Hippocampal formation (tissue), 2 donors: ENCODE measurements around the gene CORO6.
A peak's percentile ranks its signal among the peaks of the same experiment; 100 is the strongest.

ENCODE experiments used
- DNase-seq, 2 donors: peaks; one replicate each; lab custom pipeline; 2025; lab: John Stamatoyannopoulos, UW

CORO6 gene

DNA sequence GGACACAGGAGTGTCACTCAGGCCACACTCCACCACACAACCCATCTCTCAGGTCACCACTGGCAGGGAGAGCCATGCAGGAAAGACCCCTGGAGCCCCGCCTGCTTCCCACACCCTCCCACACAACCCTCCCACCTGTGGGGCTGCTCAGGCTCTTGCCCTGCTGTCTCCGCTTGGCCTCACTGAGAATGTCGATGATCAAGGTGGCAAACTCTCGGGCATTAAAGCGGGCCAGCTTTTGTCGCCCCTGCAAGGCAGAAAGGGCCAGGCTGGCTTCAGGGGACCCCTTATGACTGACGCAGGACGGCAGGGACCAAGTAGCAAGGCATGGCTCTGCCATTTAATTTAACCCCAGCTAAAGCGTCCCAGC is 45.7 kb downstream of the CORO6 start:
- no peak for DNase-seq

DNA sequence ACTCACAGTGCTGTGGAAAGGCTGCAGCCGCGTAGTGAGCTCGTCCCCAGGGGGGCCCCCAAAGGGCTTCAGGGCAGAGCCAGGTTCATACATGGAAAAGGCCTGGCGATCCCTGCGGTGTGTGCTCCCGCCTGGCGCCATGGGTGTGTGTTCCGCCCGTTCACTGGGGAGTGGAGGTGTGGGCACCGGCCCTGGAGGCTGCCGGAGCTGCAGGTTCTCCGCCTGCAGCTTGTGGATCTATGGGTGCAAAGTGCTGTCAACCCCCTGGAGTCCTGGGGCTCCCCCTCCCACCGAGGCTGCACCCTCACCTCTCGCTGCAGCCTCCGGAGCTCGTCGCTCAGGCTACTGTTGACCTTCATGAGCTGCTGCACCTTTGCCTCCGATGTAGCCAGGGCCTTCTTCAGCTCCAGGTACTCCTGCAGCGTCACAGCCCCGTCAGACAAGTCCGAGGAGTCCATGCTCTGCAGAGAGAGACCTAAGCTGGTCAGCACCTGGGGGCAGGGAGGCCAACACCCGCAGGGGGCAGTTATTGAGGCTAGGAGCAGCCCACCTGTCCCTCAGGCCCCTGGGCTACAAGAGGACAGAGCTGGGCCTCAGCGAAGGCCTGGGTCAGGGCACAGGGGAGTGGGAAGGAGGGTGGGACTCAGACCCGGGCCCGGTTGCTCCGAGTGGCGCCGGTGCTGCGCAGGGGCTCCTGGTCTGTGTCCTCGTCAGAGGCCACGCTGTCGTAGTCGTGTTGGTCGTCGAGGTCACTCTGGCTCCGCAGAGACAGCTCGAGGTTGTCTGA is 46.3 kb downstream of the CORO6 start:
- no peak for DNase-seq

DNA sequence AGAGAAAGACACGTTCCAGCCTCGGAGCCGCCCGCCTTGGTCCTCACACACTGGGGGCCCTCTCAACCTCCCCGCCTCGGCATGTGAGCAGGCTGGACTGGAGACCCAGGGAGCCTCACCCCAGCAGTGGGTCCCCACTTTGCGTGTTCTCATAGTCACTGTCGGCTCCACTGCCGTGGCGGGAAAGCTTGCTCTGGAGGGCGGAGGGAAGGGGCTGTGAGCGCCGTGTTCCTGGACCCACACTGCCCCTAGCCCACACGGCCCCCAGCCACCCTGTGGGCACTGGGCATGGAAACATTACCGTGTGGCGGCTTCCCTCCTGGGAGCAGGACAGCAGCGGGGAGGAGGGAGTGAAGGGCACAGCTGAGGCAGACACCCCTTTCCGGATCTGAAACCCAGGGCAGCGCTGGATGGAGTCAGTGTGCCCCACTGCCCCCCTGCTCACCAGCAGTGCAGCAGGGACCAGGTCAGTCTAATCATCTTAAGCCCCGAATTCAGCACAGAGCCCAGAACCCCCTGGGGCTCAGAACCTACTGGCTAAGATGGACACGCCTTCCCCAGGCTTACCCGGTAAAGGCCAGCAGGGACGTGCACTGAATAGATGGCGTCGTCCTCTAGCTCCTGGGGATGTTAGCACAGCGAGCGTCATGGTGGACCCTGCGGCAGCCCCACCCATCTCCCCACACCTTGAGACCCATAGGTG is 47.0 kb downstream of the CORO6 start:
- DNase-seq = no peak

DNA sequence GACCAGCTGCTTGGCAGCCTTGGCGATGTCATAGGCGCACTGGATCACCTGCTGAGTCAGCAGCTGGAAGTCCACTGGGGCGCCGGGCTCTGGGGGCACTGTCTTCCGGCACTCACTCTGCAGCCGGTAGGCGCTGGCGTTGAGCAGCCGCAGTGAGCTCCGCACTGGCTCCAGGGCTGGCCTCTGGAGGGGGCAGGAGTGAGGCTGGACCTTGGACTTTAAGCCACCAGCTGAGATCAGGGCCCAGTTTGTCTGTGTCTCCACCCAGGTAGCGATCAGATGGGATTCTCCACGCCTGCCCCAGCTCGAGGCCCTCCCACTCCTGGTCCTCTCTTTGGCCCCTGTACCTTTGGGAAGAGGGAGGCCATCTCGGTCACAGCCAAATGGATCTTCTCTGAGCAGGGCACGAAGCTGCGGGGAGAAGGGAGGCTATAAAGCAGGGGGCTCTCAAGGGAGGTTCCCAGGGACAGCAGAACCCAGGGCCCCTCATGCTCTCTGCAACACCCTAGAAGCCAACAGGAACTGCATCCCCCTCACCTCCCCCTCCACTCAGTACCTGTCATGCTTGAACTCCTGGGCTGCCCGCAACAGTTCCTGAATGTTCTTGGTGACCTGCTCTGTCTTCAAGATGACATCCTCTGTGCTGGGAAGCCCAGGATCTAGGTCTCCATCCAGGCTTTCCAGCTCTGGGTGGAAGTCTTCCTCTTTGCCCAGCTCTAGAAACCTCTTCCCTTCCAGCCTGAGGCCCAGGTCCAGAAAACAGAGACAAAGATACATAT is 47.8 kb downstream of the CORO6 start:
- DNase-seq = no peak

DNA sequence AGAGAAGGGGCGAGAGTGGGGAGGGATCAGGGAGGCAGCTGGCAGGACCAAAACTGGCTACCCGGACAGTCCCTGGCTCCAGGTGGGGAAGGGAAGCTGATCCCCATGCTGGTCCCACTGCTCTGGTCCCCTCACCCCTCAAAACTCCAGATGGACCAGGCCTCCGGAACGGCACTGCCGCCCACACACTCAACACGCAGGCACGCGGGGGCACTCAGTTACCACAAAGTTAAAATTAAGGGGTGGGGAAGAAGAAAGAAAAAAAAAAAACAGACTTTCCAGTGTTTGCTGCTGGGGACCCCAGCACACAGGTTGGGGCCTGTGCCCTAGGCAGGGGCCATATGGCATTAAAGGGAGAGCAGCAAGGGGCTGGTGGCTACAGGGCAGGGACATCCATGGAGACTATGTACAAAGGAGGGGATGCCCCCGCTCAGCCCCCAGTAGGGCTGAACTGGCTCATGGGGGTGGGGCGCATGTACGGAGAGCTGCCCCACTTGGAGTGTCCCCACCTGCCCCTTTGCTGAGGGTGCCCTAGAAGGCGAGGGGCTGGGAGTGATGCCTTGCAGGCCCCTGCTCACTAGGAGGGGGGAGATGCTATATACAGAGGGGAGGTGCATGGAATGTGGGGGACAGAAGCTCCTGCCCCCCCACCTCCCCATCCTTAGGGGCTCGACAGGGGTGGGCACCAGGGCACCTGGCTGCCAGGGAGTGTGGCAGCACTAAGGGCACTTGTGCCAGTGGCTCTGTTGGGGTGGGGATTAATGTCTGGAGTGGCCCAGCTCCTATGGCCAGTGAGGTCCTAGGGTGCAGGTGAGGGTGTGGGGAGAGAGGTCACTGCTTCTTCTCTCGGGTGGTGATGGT is 48.6 kb downstream of the CORO6 start:
- DNase-seq = no peak

DNA sequence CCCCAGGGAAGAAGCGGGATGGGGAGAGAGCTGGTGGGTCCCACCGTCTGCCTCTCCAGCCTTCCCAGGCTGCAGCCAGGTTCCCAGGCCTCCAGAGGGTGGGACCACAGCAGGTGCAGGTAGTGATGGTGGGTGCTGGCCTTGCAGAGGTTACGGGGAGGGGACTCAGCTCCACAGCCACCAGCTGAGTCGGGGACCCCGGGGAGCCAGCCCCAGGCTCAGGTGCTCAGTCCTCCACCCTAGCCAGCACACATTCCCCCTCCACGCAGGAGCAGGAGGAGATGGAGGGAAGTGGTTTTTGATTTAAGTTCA is 49.2 kb downstream of the CORO6 start:
- no peak for DNase-seq

DNA sequence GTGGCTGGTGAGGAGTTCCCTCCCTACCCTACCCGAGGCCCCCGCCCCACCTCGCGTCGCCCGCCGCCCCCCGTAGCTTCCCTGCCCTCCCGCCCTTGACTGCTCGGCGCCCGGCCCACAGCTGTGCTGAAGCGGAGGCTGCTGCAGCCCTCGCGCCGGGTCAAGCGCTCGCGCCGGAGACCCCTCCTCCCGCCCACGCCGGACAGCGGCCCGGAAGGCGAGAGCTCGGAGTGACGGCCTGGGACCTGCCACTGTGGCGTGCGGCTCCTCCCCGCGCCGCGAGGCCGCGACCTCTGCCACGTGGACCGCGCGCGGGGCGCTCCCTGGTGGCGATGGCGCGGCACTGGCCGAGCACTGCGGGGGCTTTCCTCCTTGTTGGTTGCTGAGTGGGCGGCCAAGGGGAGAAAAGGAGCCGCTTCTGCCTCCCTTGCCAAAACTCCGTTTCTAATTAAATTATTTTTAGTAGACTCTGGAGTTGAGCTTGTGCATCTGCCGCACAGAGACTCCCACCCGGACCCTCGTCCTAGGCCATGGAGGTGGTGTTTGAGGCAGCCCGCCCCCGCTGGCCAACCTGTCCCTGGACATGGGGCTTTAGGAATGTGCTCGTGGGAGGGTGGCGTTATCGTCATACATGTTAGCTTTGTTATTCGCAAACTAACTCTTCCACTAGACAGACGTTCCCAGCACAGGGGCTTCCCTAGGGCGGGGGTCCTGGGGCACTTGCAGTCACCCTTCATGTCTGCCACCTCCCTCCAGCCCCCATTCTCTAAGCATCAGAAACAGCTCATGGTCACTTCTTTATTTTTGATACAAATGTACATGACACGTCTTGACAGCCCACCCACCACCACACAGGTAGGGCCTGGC is 49.8 kb downstream of the CORO6 start:
- DNase-seq = peak in 1 of 2 donors; percentile 52

DNA sequence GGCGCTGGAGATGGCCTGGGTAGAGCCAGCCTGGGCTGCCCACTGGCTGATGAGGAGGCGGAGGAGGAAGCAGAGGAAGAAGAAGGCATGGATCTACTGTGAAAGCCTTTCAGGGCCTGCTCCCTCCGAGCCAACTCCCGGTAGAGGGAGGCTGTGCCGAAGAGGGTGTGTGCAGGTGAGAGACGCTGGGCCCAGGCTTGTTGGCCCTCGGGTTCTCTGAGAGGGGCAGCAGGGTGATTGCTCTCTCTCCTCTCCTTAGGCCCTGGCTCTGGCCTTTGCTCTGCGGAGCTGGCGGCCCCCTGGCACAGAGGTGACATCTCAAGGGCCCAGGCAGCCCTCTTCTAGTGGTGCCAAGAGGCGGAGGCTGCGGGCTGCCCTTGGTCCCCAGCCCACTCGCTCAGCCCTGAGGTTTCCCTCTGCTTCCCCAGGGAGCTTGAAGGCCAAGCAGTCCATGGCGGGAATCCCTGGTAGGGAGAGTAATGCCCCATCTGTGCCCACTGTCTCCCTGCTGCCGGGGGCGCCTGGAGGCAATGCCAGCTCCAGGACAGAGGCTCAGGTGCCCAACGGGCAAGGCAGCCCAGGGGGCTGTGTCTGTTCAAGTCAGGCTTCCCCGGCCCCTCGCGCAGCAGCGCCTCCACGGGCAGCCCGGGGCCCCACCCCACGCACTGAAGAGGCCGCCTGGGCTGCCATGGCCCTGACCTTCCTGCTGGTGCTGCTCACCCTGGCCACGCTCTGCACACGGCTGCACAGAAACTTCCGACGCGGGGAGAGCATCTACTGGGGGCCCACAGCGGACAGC is 50.6 kb downstream of the CORO6 start:
- DNase-seq = no peak

DNA sequence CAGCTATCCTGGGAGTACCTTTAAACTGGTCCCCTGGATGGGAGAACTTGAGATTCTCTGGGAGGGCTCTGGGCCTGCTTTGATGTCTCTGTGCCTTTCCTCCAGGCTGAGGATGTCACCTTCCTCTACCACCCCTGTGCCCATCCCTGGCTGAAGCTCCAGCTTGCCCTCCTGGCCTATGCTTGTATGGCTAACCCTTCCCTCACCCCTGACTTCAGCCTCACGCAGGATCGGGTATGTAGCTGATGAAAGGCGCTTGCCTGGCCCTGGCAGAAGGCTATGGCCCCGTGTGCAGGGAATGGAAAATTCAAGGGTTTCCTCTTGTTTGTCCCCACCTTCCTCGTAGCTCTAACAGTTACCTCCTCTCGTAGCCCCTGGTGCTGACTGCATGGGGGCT is 51.2 kb downstream of the CORO6 start:
- DNase-seq = no peak

DNA sequence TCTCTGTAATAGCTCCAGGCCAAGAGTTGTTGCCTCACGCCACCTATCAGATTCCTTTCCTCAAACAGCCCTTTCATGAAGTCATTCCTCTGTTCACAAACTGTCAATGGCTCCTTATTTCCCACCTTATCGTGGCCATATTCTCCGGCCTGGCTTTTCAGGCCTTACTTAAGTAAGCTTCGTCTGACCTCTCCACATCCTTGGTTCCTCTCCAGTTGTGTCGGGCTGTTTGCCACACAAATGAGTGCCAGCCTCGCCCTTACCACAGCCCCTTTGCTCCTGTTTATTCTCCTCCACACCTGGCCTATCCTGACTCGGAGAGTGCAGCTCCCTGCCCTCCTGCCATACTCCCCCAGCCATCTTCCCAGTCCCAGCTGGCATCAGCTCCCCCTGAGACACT is 52.2 kb downstream of the CORO6 start:
- DNase-seq = no peak

DNA sequence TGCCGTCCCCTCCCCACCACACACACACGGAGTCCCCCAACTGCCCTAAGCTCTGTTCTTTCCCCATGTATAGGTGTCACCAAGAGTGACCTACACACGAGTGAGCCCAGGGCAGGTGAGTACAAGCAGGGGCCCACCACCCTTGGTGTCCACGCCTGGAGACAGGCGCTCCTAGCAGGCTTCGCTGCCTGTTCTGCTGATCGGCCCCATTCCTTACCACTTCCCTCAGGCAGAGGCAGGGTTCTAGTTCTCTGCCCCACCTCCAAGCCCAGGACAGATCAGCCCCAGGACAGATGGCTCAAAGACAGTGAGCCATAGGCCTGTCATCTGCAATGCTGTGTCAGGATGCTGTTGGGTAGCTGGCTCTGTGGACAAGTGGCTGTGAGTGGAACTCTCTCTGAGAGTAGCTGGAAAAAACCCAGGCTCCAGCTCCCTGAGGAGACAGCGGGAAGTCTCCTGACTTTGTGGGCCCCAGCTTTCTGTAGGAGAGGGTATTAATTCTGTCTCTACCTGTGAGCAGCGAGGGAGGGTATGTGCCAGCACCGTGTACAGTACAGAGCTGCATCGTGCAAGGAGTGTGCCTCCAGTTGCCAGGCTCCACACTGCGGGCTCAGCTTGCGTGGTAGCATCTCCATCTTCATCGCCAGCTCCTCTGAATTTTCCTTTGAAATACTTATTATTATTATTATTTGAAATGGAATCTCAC is 53.3 kb downstream of the CORO6 start:
- DNase-seq = no peak

DNA sequence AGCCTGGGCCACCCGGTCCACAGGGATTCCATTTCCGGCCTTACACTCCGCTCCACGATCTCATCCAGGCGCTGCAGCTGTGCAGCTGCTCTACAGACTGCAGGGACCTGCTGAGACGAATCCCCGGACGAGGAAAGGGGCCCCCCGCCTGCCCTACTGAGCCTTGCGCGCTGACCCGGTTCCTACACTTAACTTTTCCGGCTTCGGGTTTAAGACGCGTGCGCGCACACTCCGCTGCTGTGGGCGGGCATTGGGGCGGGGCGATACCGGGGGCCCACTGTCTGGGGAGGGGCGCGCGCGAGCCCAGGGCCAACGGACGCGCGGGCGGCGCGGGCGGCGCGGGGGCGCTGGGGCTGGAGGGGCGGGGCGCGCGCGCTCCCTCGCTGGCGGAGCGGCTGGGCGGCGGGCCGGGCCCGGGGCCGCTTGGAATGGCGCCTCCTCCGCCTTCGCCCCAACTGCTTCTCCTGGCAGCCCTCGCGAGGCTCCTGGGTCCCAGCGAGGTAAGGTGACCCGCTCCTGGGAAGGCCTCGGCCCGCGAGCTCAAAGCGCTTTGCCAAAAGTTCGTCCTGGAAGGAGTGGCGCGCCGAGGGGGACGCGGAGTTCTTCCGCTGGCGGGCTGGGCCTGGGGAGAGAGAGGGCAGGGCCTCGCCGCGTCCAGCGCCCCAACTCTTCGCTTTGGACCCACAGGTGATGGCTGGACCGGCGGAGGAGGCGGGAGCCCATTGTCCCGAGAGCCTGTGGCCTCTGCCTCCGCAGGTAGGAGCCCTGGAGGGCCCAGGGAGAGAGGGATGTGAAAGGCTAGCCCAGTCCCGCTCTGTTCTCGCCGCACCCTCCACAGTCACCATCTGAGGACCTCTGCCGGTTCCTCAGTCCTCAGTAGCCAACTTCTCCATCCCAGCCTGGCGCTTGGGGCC is 54.1 kb downstream of the CORO6 start, which contains the start of gene TP53I13:
Gene TP53I13 (plus strand): TSS at position 371 of the 914 bp plus-strand sequence. CDS start 58 bp downstream, at position 429.
- peak; percentile 64 to 81 for DNase-seq

DNA sequence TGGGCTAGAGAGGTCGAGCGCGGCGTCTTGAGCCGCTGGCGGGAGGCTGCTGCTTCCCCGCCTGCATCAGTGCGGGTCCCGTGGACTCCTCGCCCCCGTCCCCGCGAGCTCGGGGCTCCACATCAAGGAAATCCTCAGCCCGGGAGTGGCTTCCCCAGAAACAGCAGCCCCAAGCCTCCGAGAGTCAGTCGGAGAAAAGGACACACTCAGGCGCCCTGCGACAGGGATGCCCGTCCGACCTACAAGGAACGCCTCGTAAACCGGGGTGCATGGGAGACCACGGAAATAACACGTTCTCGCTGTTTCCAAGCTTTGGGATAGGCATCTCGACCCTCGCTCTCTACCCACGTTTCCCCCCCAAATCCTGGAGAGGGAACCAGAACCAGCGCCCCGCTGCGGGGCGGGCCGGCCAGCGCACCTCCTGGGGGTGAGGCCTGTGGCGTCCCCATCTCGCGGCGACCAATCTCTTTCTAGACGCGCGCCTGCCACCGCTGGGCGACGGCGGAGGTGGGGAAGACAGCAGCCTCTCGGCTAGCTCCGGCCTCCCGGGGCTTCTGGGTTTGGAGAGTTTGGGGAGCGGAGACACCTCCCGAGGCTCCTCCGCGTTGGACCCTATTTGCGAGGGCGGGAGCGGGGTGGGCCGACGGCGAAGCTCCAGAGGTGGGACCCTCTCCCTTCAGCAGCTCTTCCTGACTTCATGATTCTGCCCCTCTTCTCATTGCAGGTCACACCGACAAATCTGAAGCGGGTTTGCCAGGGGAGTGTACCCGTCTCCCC is 55.0 kb downstream of the CORO6 start:
- DNase-seq = peak; percentile 46 to 51

DNA sequence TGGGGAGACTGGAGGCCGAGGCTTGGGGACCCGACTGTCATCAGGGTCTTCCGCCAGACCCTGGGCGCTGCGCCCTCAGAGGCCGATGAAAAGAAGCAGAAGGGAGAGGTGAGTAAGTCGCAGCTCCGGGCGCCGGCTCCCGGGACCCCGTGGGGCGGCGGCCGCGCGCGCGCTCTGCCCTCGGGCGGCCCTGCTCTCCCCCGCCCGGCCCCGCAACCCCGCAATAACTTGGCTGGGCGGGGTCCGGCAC is 55.5 kb downstream of the CORO6 start:
- no peak for DNase-seq

DNA sequence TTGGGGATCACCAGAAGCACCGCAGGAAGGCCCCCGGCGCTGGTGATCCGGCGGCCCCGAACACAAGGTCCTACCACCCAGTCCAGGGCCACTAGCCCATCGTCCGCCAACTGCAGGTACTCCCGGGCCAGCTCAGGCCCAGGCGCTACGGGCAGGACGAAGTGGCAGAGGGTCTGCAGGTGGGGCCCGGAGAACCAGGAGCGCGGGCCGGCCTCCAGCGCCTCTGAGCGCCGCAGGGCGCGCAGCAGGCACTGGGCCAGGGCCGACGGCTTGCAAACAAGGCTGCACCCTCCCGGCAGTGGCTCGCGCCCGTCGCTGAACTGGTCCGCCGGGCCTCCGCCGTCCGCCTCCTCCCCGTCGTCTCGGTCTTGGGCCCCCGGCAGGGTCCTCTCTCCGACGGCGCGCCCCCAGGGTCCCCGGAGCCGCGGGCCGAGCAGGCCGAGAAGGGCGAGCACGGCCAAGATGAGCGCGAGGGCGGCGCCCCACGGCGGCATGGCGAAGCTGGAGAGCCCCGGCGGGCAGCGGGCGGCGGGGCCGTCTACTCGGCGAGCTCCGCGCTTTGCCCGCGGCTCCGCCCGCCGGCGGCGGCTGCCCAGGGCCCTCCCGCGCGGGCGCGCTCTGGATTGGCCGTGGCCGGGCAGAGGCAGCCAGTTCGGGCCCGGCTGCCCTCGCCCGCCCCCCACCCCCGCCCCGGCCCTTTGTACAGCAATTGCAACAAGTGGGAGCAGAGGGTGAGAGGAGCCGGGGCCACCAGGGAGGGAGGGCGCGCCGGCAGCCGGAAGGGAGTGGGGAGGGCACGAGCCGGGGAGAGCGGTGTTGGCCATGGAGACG is 56.0 kb downstream of the CORO6 start, which contains the start of gene ABHD15:
Gene ABHD15 (minus strand): TSS at position 565 of the 831 bp plus-strand sequence. CDS start 71 bp downstream, at position 494.
- DNase-seq = peak; percentile 50 to 66

DNA sequence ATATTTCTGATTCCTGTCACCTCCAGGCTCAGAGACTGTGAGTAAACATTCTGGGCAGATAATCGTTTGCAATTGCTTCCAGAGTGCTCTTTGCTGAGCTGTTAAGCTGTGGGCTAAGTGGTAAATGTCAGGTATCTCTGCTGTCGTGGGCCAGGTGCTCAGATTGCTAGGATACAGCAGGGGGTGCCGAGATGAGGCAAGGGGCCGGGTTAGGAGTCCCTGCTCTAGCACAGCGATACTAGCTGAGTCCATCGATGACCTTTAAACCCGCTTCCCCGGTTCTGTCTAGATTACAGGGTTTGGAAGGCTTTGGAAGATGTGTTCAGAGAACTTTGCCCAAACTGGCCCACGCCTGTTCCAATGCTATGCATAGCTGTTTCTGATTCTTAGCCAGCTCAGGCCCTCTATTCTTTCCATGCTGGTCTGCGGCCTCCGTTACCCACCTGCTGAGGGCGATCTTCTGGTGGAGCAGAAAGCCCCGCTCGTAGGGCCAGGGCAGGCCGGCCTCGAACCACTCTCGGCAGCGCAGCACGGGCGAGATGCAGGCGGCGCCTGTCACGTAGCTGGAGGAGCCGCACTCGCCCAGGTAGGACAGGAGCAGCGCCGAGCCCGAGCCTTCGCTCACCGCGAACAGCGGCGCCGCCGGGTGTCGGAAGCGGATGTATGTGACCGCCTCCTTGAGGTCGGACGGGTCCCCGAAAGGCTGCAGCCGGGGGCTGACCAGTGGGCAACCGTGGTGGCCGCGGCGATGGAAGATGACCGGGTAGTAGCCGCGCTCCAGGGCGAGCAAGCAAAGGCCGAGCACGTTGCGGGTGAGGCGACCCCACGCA is 56.9 kb downstream of the CORO6 start:
- DNase-seq = no peak
